Anterior cingulate cortex (tissue), 58 donors: ENCODE data around the gene CC2D1A.

Experiments used
- DNase-seq, 58 donors: peaks; one replicate each; lab custom pipeline; 2025; lab: John Stamatoyannopoulos, UW

CC2D1A gene

GRCh38 chr19:13875824-13876223 is 30.2 kb upstream of the CC2D1A start:
- DNase-seq: no peak

GRCh38 chr19:13876834-13877233 is 29.2 kb upstream of the CC2D1A start, which contains the start of gene NANOS3:
NANOS3 (plus strand) TSS chr19:13877134; CDS start chr19:13877249, 115 bp downstream.
- DNase-seq: no peak

GRCh38 chr19:13877303-13877702 is 28.7 kb upstream of the CC2D1A start:
- no peak for DNase-seq

GRCh38 chr19:13880059-13881043 is 25.6 kb upstream of the CC2D1A start:
- peak; percentile 47 to 98 (median 93) for DNase-seq

- no peak for DNase-seq
Observed at GRCh38 chr19:13881251-13881691, 24.7 kb upstream of the CC2D1A start.

- DNase-seq: peak in 6 of 58 donors; percentile 7 to 50 (median 30)
Observed at GRCh38 chr19:13881692-13882418, 24.1 kb upstream of the CC2D1A start.

- DNase-seq: no peak
Observed at GRCh38 chr19:13882419-13882795, 23.6 kb upstream of the CC2D1A start.

- no peak for DNase-seq
Observed at GRCh38 chr19:13882836-13883235, 23.2 kb upstream of the CC2D1A start.

- no peak for DNase-seq
Observed at GRCh38 chr19:13883516-13884064, 22.4 kb upstream of the CC2D1A start.

- DNase-seq: no peak
Observed at GRCh38 chr19:13884726-13885591, 21.0 kb upstream of the CC2D1A start.

GRCh38 chr19:13885826-13886365 is 20.1 kb upstream of the CC2D1A start:
- no peak for DNase-seq

GRCh38 chr19:13887018-13887436 is 19.0 kb upstream of the CC2D1A start:
- DNase-seq: no peak

GRCh38 chr19:13887517-13887916 is 18.5 kb upstream of the CC2D1A start:
- DNase-seq: no peak

- DNase-seq: no peak
Observed at GRCh38 chr19:13888281-13888680, 17.7 kb upstream of the CC2D1A start.

GRCh38 chr19:13890136-13890535 is 15.9 kb upstream of the CC2D1A start:
- DNase-seq: no peak

GRCh38 chr19:13892870-13893269 is 13.1 kb upstream of the CC2D1A start:
- DNase-seq: no peak

GRCh38 chr19:13894552-13894951 is 11.4 kb upstream of the CC2D1A start:
- no peak for DNase-seq

- no peak for DNase-seq
Observed at GRCh38 chr19:13896227-13896626, 9.8 kb upstream of the CC2D1A start.

GRCh38 chr19:13899393-13899792 is 6.6 kb upstream of the CC2D1A start:
- DNase-seq: no peak
